WERI-Rb-1 (cell line): Measurements from ENCODE around the gene SELP.

Experiments
- DNase-seq: peaks from one replicate; pipeline ENCODE4 v3.0.0-alpha.2; 2020
- H3K27ac ChIP-seq: fragments of 250-450 bp; sonication (Bioruptor Pico); 2 replicates; pipeline ENCODE4 v1.5.1; 2020; ENCODE audit warnings: mild to moderate bottlenecking, moderate library complexity
- H3K27me3 ChIP-seq: fragments of 250-450 bp; sonication (Bioruptor Pico); 2 replicates; pipeline ENCODE4 v1.5.1; 2021; ENCODE audit warnings: mild to moderate bottlenecking, low read depth, moderate library complexity; ENCODE audit not compliant: insufficient read depth, severe bottlenecking
- H3K36me3 ChIP-seq: fragments of 250-450 bp; sonication (Bioruptor Pico); 2 replicates; pipeline ENCODE4 v1.5.1; 2020; ENCODE audit warnings: mild to moderate bottlenecking, moderate library complexity
- H3K4me3 ChIP-seq: 2 replicates; pipeline ENCODE4 v1.5.1; 2011; ENCODE audit warnings: low read depth, mild to moderate bottlenecking, control low read depth, low read length
- H3K9me3 ChIP-seq: fragments of 250-450 bp; sonication (Bioruptor Pico); 2 replicates; pipeline ENCODE4 v1.5.1; 2021; ENCODE audit warnings: mild to moderate bottlenecking, moderate library complexity; ENCODE audit not compliant: severe bottlenecking
- CTCF ChIP-seq: IDR thresholded peaks from 2 replicates; pipeline ENCODE4 v1.5.1; 2011; ENCODE audit warnings: low read depth, mild to moderate bottlenecking, control low read depth, inconsistent platforms, low read length

The SELP gene

GRCh38 chr1:169574336-169574735 is 55.6 kb downstream of the SELP start:
- H3K27me3 ChIP-seq = no peaks in the 10 kb centered on the region
- H3K4me3 ChIP-seq = no peak overlapping the region
- no peaks in the 10 kb centered on the region for H3K9me3 ChIP-seq
- TF ChIP-seq CTCF = no peak
- no peak overlapping the region for H3K27ac ChIP-seq
- no peak for DNase-seq
- no peaks in the 10 kb centered on the region for H3K36me3 ChIP-seq

- H3K4me3 ChIP-seq = no peak overlapping the region
- no peak overlapping the region for H3K27ac ChIP-seq
- H3K27me3 ChIP-seq = no peaks in the 10 kb centered on the region
- TF ChIP-seq CTCF = no peak
- DNase-seq = no peak
- no peaks in the 10 kb centered on the region for H3K36me3 ChIP-seq
- no peaks in the 10 kb centered on the region for H3K9me3 ChIP-seq
Measured at GRCh38 chr1:169572187-169572586, 57.7 kb downstream of the SELP start.

- Histone ChIP-seq H3K27me3 (no peaks in the 10 kb centered on the region), H3K27ac (no peak overlapping the region), H3K9me3 (no peaks in the 10 kb centered on the region), H3K4me3 (no peak overlapping the region), H3K36me3 (no peaks in the 10 kb centered on the region)
- no peak for TF ChIP-seq CTCF
- DNase-seq = no peak
Measured at GRCh38 chr1:169571450-169571849, 58.5 kb downstream of the SELP start.

GRCh38 chr1:169570172-169570574 is 59.8 kb downstream of the SELP start:
- TF ChIP-seq CTCF = no peak
- DNase-seq = no peak
- Histone ChIP-seq H3K9me3 (no peaks in the 10 kb centered on the region), H3K4me3 (no peak overlapping the region), H3K27me3 (no peaks in the 10 kb centered on the region), H3K27ac (no peak overlapping the region), H3K36me3 (no peaks in the 10 kb centered on the region)

- Histone ChIP-seq H3K27ac (no peak overlapping the region), H3K9me3 (no peaks in the 10 kb centered on the region), H3K36me3 (no peaks in the 10 kb centered on the region), H3K27me3 (no peaks in the 10 kb centered on the region), H3K4me3 (no peak overlapping the region)
- no peak for DNase-seq
- no peak for TF ChIP-seq CTCF
Measured at GRCh38 chr1:169568497-169568896, 61.4 kb downstream of the SELP start.
